Left ventricle myocardium inferior (tissue), 1 donor: ENCODE measurements around the gene REEP5. TPM values are rescaled to one million over a fixed set of nuclear protein-coding genes. Genes with fewer than 3 reads are reported as not detected.

ENCODE experiments used
- DNase-seq: peaks from one replicate; pipeline ENCODE4 v3.0.0-alpha.2; 2020
- H3K27ac ChIP-seq: fragments of 200-600 bp; replicated peaks from 2 replicates; pipeline ENCODE4 v1.8.0; 2021
- H3K27me3 ChIP-seq: fragments of 200-600 bp; 2 replicates; pipeline ENCODE4 v1.8.0; 2021; ENCODE audit warnings: low read depth
- H3K36me3 ChIP-seq: fragments of 200-600 bp; 2 replicates; pipeline ENCODE4 v1.8.0; 2021
- H3K4me1 ChIP-seq: fragments of 200-600 bp; 2 replicates; pipeline ENCODE4 v1.8.0; 2021
- H3K4me3 ChIP-seq: fragments of 200-600 bp; 2 replicates; pipeline ENCODE4 v1.8.0; 2021; ENCODE audit warnings: mild to moderate bottlenecking, moderate library complexity
- H3K9me3 ChIP-seq: fragments of 200-600 bp; replicated peaks from 2 replicates; pipeline ENCODE4 v1.8.0; 2021
- CTCF ChIP-seq: fragments of 200-600 bp; IDR thresholded peaks from 2 replicates; pipeline ENCODE4 v1.8.0; 2021; ENCODE audit warnings: antibody characterized with exemption, mild to moderate bottlenecking, borderline replicate concordance
- intact Hi-C: fragments of 100-400 bp; cut with micrococcal nuclease; formaldehyde crosslinking; loops from one replicate; pipeline ENCODE4 v1.11.0; 2022
- total RNA-seq: library from RNA; stranded (reverse); fragmentation: NEBNext Ultra II Directional; extraction: Animal tissue kit (Norgen Biotek cat#: 25700); gene quantifications from one replicate; pipeline ENCODE4 v1.2.1, GENCODE V29; 2021
- donor health status: DM: no; HTN: yes; CAD: no; lungs with severe emphysema.

REEP5 gene
- total RNA-seq, 1 donor from 2014 or later, result 137 TPM

- Histone ChIP-seq H3K27ac (no peak overlapping the region), H3K4me1 (peaks cover 13% of the 10 kb centered on the region), H3K36me3 (no peaks in the 10 kb centered on the region), H3K9me3 (no peaks in the 10 kb centered on the region), H3K4me3 (no peak overlapping the region), H3K27me3 (no peaks in the 10 kb centered on the region)
- intact Hi-C loops, result no loop called here
- DNase-seq, result no peak
- no peak for TF ChIP-seq CTCF
Observed at GRCh38 chr5:112934366-112934663, 12.3 kb upstream of the REEP5 start.

- Histone ChIP-seq H3K27me3 (no peaks in the 10 kb centered on the region), H3K9me3 (no peaks in the 10 kb centered on the region), H3K4me3 (no peak overlapping the region), H3K4me1 (peaks cover 13% of the 10 kb centered on the region), H3K36me3 (no peaks in the 10 kb centered on the region), H3K27ac (no peak overlapping the region)
- intact Hi-C loops, result no loop called here
- no peak for DNase-seq
- no peak for TF ChIP-seq CTCF
Observed at GRCh38 chr5:112933651-112934365, 11.8 kb upstream of the REEP5 start.

- H3K27me3 ChIP-seq, result no peaks in the 10 kb centered on the region
- no peak for DNase-seq
- no peaks in the 10 kb centered on the region for H3K9me3 ChIP-seq
- no peak for TF ChIP-seq CTCF
- H3K4me1 ChIP-seq, result peaks cover 13% of the 10 kb centered on the region
- no peak overlapping the region for H3K27ac ChIP-seq
- H3K4me3 ChIP-seq, result no peak overlapping the region
- H3K36me3 ChIP-seq, result no peaks in the 10 kb centered on the region
- intact Hi-C loops, result no loop called here
Observed at GRCh38 chr5:112933105-112933504, 11.1 kb upstream of the REEP5 start.

- Histone ChIP-seq H3K27ac (no peak overlapping the region), H3K27me3 (no peaks in the 10 kb centered on the region), H3K36me3 (no peaks in the 10 kb centered on the region), H3K4me1 (peaks cover 13% of the 10 kb centered on the region), H3K9me3 (no peaks in the 10 kb centered on the region), H3K4me3 (no peak overlapping the region)
- intact Hi-C loops, result no loop called here
- no peak for TF ChIP-seq CTCF
- DNase-seq, result no peak
Observed at GRCh38 chr5:112931473-112931872, 9.4 kb upstream of the REEP5 start.

GRCh38 chr5:112930082-112930344 is 8.0 kb upstream of the REEP5 start:
- H3K4me1 ChIP-seq, result peaks cover 13% of the 10 kb centered on the region
- H3K27me3 ChIP-seq, result no peaks in the 10 kb centered on the region
- H3K27ac ChIP-seq, result no peak overlapping the region
- no peaks in the 10 kb centered on the region for H3K9me3 ChIP-seq
- H3K4me3 ChIP-seq, result no peak overlapping the region
- no peak for TF ChIP-seq CTCF
- intact Hi-C loops, result no loop called here
- DNase-seq, result no peak
- H3K36me3 ChIP-seq, result no peaks in the 10 kb centered on the region
